Measurements from ENCODE around the gene RAD1. TPM values are rescaled to one million over a fixed set of nuclear protein-coding genes. Genes with fewer than 3 reads are reported as not detected.
A peak's percentile ranks its signal among the peaks of the same experiment; 100 is the strongest.

Gene RAD1
- total RNA-seq, 1 donor from 2014 or later, result 16.3 TPM

DNA sequence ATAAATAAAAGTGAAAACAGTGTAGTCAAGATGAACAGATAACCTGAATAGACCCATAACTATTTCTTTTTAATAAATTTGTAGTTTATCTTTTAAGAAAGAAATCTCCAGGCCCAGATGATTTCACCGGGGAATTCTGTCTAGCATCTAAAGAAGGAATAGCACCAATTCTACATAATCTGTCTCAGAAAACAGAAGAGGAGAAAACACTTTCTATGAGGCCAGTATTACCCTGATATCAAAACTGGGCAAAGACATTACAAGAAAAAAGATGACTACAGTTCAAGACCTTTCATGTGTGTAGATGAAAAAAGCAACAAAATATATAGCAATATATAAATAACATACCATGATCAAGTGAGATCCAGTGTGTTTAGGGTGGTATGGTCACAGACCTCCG lies 44.9 kb downstream of the RAD1 start:
- DNase-seq (ENCODE audit: low spot score), result no peak
- ATAC-seq, result no peak
- intact Hi-C loops (cut with DNase I), result no loop called here

GRCh38 chr5:34869256-34869655 lies 46.0 kb downstream of the RAD1 start:
- ATAC-seq (no peak), DNase-seq (ENCODE audit: low spot score) (no peak)
- intact Hi-C loops (cut with DNase I), result no loop called here

DNA sequence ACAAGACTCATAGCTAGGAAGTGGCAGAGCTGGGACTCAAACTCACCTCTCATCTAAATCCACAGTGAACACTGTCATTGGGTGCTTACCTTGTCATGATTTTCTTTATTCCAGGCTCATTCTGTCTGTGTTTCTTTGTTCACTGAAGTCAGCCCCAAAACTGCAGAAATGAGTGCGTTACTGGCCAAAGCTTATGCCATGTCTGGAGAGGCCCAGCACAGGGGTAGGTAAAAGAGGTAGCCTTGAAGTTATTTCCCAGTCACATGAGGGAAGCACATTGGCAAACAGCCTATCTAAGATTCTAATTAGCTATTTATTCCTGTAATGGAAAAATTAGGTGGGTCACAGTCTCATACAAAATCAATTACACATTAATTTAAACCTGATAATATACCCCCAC lies 46.5 kb downstream of the RAD1 start:
- no peak for ATAC-seq
- intact Hi-C loops (cut with DNase I), result no loop called here
- no peak for DNase-seq (ENCODE audit: low spot score)

GRCh38 chr5:34867660-34868059 lies 47.6 kb downstream of the RAD1 start:
- DNase-seq (ENCODE audit: low spot score) (no peak), ATAC-seq (no peak)
- intact Hi-C loops (cut with DNase I), result no loop called here

DNA sequence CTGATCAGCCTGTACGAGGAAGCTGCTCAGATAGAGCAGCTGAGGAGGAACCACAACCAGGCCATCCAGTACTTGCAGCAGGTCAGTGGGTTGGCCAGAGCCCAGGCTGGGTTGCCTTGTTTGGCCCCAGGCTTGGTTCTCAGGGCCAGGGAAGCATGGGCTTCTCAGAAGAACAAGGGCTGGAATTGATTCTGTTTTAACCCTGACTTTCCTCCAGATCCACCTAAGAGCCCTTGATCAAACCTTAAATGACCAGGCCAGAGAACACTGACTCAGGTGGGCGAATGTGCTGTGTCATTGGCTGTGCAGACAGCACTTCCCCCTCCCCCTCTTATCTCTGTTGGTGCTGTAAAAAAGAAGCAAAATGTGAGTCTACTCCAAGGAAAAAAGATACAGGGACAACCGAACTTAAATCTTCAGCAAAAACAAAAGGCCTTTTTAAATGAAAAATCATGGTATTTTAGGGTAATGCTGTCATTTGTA lies 48.3 kb downstream of the RAD1 start:
- intact Hi-C loops (cut with DNase I), result no loop called here
- ATAC-seq (peak; percentile 75), DNase-seq (ENCODE audit: low spot score) (no peak)

DNA sequence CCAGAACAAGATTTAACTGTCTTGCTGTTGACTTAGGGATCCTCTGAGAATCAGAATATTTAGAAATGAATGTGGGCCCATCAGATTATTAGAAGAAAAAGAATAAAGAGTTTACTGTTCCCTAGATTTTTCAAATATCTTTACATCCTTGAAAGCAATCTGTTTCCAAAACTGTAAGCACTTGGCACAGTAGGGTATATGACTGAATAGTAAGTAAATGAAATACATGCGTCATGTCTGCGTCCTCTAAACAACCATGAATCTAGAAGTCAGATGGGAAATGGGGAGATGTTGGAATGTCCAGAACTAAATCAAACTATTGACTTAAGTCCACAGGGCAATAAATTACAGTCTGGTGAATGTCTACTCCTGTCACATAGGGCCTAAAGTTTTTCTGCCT lies 50.2 kb downstream of the RAD1 start:
- intact Hi-C loops (cut with DNase I), result no loop called here
- DNase-seq (ENCODE audit: low spot score) (no peak), ATAC-seq (no peak)

DNA sequence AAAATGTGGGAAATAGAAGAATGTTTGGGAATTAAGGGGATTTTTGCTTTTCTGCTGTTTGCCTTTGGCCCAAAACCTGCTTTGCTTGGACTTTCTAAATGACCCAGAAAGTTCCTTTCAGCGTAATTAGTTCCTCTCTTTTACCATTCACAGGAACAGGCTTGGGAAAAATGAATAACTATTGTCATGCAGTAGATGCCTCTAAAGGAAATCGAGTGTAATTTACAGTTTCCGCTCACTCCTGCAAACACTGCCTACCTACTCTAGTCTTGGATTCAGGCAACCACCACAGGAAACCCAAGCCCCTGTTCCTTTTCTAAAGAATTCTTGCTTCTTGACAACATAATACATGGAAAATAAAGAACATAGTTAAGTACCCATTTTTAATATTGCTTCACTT lies 51.4 kb downstream of the RAD1 start:
- no peak for ATAC-seq

GRCh38 chr5:34859253-34859652 lies 56.1 kb downstream of the RAD1 start:
- ATAC-seq, result no peak
- intact Hi-C loops (cut with DNase I), result no loop called here
- no peak for DNase-seq (ENCODE audit: low spot score)

More for the DNA sequence above, 51.4 kb downstream of the RAD1 start:
- intact Hi-C loops (cut with DNase I), result no loop called here
- no peak for DNase-seq (ENCODE audit: low spot score)

DNA sequence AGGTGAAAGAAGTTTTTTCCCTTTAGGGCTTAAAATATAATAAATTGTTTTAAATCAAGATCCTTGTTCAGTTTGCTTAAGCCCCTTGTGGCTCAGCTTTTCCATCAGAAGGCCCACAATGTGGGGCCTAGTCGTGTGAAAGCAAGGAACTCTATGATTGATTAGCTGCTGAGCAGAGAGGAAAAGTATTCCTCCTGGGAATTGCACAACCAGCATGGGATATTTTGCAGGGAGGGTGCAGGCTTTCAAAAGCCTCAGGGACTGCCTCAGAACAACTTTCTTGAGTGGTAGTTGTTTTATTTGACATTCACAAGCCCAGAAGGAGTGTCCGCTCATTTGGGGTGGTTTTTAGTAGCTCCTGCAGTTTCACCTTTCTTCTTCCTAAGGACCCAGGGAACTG lies 56.5 kb downstream of the RAD1 start:
- DNase-seq (ENCODE audit: low spot score) (no peak), ATAC-seq (no peak)
- intact Hi-C loops (cut with DNase I), result no loop called here

- intact Hi-C loops (cut with DNase I), result no loop called here
- no peak for DNase-seq (ENCODE audit: low spot score)
- ATAC-seq, result no peak
Observed at GRCh38 chr5:34857894-34858293, 57.4 kb downstream of the RAD1 start.

DNA sequence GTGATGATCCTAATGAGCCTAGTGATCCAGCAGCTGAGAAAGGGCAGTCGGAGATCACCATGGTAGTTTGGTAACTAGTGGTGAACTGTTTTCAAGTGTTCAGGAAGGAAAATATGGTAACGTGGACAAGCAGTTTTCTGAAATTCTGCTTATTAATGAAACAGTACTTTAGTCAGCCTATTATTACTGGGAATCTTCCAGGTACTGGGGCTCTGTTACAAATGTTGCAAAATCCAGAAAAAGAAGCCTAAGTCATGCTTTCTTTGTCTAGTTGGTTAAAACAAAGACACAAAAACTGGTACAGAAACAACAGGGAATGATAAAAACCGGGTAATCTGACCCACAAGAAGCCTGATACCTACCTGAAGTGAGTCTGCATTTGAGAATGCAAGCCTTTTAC lies 58.1 kb downstream of the RAD1 start:
- ATAC-seq, result peak; percentile 88
- no peak for DNase-seq (ENCODE audit: low spot score)
- intact Hi-C loops (cut with DNase I), result no loop called here

Other genes with a start within 250 kb of the RAD1 start
- gene TTC23L, start 76.3 kb downstream of the RAD1 start, total RNA-seq, result 5.9 TPM
- 20.3 TPM for gene BRIX1, start 207 bp upstream of the RAD1 start, total RNA-seq
- gene DNAJC21, start 14.1 kb upstream of the RAD1 start, total RNA-seq, result 48.3 TPM
- gene AGXT2, start 132.4 kb upstream of the RAD1 start, total RNA-seq, result not detected